NCI-H2107 treated with DMSO at 0.1 percent for 48 hours (cell line): ENCODE data around the gene STARD5.

Experiments used
- DNase-seq: peaks from one replicate; lab custom pipeline; 2025; ENCODE audit not compliant: unreplicated experiment; lab: John Stamatoyannopoulos, UW

STARD5 gene

DNA sequence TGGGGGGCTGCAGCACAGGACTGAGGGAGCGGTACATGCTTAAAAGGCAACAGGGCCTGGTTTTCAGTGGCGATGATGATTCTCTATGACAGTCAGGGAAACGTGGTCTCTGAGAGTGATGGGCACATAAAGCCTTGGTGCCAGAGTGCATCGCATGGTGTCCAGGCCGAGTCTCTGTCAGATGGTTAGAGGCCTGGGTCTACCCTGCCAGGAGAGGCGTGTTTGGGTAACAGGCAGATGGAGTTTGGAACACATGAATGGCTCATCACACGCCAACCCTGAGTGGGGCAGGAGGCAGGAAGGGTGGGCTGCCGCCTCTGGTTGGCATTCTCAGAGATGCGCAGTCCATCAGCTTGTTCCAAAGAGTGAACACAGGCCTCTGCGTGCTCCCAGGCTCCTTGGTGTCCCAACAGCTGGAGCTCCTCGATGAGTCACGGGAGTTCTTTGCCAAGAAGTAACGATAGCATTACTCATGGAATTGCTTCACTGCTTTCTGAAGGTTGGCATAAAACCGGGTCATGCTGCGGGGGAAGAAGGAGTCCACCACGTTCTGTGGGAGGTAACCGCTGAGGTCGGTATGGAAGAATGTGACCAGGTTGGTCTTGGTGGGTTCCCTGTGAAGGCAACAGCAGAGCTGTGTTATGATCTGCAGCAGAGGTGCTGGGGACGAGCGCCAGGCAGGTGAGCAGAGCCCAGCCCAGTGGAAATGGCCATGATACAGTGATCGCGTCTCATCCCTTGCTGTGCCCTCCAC is 11.0 kb downstream of the STARD5 start:
- no peak for DNase-seq

DNA sequence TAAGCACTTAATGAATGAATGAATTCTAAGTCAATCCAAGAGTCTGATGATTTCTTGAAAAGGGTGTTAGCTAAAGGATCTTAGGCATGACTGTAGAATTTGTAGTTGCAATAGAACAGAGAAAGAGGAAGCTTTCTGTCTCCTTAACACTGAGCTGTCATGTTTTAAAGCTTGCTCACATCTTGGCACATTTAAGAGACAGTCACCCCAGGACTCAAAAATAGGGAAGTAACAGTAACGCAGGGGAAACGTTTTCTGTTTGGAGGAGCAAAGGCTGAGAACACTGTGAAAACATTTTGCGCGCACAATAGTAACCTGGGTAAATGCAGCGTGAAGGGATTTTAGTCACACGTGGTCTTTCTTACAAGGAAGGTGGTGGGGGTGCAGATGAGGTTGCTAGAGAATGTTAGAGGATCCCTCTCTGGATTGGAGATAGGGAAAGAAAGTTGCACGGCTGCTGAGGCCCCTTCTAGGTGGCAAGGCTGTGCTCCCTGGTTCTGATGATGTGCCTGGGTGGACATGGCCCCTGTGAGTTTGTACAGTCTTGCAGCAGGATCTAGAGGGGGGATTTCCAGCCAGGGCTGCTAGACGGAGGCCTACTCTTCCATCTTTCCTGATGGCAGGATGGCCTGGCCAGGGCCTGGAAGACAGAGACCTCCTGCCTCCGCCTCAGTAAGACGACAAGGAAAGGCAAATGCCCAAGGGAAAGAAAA is 12.0 kb downstream of the STARD5 start:
- no peak for DNase-seq

DNA sequence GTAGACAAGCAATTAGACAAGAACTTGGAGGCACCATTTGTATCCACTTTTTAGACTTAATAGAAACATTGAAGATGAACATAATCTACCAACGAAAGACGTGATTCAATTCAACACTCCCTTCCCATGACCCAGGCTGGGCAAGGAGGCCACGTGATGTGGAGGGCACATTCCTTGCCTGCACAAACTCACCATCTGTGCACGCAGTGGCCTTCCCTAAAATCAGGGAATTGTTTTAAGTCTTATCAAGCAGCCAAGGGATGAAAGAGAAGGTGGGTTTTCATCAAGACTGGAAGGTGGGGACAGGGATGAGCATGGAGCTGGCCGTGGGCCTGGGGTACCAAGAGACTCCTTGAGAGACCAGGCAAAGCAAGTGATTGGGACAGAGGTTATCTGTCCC is 13.5 kb downstream of the STARD5 start:
- DNase-seq: no peak

DNA sequence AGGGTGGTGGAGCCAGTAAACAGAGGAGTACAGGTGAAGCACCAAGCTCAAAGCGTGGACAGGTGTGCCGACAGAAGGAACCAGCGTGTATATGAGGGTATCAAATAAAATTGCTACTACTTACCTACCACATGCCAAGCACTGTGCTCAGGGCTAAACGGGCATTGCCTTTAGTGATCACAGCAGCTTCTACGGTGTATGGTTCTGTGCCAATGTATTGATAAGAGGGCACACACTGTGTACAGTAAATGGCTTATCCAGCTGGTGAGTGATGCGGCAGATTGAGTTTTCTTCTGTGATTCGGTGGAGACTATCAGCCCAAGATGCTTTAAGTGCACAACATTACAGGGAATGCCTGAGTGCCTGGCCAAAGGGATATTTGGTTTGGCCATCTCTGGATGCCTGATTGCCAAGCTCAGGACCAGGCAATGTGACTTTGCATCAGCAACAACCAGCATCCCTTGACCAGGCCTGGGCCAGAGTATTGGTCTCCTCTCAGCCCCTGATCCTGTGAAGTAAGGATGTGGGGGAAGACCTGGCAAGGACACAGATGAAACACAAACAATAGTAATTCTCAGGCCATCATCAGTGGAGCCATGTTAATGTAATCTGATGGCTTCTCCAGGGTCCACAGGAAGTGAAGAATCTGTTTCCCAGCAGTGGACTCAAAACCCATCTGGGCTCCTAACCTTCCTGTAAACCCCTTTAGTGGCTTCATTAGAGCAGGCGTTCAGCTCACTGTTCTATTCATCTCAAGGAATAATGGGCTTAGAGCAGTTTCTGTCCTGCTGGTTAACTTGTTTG is 14.1 kb downstream of the STARD5 start:
- no peak for DNase-seq

DNA sequence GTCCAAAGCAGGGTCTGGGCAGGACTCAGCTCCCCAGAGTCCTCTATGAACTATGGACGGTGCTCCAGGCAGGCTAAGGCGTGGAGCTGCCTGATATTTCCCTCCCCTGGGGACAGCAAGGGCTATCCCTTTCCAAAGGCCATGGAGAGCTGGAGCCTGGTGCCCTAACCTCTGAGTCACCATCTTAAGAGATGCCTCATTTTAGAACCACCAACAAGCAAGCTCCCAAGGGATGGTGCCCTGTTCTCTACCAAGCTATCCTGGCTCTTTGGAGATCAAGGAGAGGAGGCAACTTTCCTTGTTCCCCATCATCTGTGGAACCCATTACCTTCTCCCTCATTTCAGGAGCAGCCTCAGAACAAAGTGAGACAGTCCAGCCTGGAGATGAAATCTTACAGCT is 15.7 kb downstream of the STARD5 start:
- no peak for DNase-seq

DNA sequence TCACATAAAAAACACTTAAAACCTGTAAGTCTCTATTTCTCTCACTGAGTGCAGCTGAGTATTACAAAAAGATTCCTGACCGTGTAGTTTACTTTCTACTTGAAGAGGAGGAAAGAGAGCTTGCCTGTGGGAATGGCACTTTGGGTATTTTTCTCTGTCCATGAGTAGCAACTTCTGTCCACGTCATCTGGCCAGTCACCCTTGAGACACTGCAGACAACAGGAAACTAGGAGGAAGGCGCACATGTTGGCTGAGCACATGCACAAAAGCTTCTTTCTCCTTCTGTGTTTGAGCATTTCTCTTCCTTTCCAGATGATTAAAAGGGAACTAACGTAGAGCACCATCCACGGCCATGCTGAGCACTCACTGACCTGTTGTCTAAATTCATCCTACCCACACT is 19.7 kb downstream of the STARD5 start:
- no peak for DNase-seq

DNA sequence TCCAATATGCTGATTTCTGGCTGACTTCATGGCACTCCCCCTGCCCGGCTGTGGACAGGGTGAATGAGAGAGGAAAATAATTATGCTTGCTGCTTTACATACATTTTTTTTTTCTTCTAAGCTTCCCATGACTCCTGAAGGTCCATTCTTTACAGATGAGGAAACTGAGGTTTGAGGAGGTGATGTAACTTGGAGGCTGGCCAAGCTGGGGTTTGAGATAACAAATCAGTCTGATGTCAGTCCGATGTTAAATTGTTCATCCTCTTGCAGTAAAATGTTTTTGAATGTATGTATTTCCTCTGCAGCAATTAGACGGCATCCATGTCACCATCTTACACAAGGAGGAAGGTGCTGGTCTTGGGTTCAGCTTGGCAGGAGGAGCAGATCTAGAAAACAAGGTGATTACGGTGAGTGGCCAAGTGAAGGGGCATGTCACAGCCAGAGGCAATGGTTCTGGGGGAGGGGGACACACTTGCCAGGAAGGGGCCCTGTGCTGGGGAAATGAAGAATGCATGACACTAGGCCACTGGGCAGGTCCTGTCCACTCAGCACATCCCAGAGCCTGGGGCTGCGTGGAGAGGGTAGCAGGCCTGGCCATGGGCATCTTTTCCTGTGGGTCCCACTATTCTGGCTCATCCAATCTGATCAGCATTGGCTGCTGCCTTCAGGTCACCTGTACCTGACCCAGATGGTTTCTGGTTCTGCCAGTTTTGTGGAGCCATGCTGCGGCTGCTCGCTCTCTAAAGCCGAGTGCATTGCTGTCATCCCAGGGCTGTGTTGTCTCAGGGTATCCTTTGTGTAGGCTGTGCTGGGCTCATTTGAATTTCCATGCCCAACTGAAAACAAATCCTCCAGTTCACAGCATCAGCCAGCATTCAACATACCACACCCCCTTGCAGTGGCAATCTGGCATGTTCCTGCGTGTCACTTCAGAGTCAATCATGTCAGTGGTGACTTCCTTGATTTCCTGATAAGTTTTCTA is 20.4 kb downstream of the STARD5 start:
- no peak for DNase-seq

DNA sequence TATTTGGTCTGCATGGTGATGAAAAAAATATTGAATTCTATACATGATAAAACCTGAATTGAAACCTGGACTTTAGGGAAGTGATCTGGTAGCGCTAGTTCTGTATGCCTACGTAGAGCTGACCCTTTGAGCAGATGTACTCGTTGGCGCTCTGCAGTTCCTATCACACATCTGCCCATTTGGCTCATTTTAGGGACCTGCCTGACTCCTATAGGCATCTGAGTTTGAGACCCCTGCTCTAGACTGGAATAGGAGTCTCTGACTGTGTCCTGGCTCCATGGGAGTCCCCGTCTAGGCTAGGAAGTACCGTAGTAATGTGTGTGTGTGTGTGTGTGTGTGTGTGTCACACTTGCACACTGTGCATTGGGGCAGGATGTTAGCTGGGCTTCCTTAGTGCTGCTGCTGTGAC is 21.2 kb downstream of the STARD5 start:
- no peak for DNase-seq

DNA sequence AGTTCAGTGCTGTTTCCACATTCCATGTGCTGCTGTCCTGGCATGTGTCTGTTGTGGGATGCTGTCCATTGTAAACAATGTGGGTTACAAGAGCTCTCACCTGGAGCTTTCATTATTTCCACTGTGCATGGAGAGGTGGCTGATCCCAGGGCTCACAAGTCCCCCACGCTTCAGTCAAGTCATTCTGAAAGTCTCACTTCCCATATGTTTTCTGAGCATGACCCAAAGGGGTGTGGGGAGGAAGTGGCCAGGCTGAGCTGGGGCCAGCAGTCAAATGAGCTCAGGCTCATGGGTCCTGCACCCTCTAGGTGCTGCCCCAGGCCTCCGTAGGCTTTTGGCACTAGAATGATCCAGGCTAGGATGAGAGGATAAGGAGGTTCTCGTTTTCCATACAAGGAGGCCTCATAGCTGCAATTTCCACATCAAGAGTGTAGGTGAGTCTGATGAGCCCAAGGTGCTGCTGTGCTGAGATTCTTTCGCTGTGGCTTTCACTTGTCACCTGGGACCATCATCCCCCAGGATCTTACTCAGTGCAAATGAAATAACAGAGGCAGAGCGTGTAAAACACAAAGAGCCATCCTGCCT is 22.0 kb downstream of the STARD5 start:
- DNase-seq: no peak

DNA sequence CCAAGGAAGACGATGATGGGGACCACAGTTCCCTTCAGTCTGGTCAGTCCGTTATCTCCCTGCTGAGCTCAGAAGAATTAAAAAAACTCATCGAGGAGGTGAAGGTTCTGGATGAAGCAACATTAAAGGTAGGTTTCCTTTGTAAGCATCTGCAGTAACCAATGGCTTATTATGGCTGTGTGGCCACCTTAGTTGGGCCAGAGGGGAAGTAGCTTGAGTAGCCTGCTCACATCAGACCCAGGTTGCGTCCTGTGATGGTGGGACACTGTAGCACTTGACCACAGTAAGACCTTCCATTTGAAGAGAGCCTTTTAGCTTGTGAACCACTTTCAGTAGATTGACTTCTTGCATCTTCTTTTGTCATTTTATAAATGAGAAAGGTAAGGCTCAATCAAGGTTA is 22.6 kb downstream of the STARD5 start:
- DNase-seq: no peak

DNA sequence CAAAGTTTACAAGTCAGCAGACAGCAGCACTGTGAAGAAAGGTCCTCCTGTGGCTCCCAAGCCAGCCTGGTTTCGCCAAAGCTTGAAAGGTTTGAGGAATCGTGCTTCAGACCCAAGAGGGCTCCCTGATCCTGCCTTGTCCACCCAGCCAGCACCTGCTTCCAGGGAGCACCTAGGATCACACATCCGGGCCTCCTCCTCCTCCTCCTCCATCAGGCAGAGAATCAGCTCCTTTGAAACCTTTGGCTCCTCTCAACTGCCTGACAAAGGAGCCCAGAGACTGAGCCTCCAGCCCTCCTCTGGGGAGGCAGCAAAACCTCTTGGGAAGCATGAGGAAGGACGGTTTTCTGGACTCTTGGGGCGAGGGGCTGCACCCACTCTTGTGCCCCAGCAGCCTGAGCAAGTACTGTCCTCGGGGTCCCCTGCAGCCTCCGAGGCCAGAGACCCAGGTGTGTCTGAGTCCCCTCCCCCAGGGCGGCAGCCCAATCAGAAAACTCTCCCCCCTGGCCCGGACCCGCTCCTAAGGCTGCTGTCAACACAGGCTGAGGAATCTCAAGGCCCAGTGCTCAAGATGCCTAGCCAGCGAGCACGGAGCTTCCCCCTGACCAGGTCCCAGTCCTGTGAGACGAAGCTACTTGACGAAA is 24.2 kb downstream of the STARD5 start:
- DNase-seq: no peak

DNA sequence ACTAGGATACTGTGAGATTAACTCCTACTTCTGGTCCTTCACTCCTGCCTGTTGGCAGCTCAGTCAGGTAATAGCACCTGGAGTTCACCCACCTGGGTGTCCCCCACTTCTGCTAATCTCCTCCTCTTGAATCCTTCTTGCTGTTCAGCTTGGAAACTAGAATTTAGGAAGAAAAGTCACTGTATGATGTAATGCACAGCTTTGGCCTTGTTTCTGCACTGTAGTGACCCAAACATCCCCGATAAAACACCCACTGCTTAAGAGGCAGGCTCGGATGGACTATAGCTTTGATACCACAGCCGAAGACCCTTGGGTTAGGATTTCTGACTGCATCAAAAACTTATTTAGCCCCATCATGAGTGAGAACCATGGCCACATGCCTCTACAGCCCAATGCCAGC is 24.8 kb downstream of the STARD5 start:
- no peak for DNase-seq

DNA sequence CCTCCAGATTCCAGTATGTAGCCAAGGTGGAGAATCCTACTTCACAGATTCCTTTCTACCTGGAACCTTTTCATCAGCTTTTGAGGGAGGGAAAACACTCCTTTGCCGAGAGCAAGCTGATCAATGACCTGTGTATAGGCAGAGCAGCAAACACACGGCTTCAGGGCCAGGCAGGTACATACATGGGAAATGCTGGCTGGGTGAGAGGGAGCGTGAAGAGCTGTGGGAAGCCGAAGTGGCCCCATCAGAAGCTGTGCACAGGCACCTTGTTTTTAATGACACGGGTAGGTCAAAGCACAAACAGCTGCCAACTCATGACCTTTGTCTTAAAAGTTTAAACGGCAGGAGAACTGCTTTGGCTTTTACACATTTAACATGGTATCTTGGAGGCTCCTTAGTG is 25.3 kb downstream of the STARD5 start:
- DNase-seq: no peak

DNA sequence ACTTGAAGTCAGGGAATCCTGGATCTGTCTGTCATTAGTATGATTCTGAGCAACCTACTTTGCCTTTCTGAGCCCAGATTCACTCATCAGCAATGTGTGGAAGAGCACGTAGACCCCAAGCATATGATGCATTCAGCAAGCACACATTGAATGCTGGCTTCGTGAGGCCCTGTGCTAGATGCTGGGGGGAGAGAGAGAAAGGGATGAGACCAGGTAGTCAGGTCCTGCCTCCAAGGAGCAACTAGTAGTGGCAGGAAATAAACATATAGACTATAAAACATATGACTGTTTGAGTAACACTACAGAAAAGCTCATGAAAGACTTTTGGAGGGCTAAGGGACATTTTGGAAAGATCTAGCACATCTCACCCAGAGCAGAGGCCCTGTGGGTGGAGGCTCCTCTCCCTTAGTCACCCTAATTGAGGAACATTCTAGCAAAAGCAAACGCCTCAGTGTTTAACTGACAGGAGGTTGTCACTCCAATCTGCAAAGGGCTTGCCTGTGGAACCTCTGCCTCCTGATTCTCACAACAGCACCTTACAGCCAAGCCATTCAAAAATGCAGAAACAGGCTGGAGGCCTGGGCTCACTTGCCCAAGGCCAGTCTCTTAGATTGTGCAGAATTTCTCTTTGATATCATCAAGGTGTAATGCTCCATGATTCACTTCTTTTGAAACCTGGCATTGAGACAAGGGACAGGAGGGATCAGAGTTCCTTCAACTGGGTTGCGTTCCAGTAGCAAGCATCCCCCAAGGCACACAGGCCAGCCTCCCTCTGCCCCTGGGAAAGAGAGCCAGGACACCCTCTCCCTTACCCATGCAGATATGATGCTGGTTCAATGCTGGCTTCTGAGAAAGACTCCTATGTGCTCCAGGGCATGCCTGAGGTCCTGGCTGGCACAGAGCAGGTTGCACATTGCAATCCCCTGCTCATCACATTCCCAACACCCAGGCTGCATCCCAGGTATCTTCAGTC is 26.1 kb downstream of the STARD5 start:
- DNase-seq: no peak

DNA sequence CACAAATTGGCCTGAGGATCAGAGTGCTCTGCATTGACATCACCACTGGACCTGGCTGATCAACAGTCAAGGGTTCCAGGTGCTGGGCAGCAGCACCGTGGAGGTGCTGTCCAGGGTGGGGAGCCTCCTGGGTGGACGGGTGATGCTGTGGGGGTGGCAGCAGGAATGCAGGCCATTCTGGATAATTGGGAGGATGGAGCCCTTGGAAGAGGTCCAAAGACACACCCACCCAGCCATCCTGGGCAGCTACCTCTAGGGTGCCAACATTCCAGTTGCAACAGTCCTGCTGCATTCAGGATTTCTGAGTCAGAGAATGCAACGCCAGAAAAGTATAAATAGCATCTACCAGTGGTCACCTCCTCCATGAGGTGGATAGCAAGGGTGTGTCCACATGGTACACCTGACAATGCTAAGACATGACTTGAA is 26.8 kb downstream of the STARD5 start:
- DNase-seq: no peak

DNA sequence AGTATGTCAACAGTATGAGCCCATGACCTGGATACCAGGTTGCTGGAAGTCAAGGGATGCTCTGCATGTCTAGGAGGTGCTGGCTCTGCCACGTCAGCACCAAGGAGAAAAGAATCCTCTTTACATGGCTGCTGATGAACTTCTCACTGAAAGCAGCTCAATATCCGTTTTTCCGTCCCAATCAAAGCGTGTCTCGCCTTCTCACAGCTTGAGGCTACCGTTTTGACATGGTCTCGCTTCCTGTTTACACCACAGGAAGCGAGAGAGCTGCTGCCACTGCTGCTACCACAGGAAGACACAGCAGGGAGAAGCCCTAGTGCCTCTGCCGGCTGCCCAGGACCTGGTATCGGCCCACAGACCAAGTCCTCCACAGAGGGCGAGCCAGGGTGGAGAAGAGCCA is 27.3 kb downstream of the STARD5 start:
- DNase-seq: no peak

DNA sequence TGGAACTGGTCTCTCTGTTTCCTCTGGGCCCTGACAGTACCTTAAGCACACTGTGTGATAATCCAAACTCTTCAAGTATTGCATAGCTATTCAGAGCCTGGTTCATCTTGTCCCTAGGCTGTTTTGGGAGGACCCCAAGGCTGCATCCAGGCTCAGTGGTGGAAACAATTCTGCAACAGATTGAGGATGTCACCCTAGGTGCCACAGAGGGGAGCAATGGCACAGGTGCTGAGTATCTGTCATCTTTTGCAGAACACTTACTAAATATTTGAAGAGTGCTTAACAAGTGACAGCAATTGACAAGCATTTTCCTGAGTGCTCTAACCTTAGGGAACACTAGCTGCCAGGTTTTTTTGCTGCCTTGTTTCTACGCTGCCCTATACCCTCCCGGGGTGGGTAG is 27.8 kb downstream of the STARD5 start:
- DNase-seq: no peak

DNA sequence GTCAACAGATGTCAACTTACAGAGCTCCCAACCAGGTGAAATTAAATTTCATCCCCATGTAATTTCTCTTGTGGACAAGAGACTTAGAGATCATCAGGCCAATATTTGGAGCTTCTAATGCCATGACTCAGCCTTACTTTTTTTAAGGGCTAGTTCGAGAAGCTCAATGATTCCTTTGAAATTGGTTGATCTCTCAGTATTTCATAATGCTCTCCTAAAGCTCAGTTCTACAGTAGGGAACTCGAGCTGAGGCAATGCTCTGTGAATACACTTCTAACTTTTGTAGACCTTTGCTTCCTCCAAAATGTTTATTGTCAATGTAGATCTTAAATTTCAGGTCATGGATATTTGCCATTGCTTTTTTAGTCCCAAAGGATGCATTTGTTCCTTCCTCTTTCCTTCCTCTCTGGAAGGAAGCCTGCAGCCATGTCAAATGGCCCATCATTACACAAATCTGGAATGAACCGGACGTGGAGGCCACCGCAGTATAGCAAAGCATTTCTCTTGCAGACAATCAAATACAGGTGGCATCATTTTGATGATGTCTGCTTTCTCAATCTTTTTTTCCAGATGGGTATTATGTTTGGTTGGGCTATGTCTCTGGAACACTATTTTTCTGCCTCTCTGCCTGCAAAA is 28.3 kb downstream of the STARD5 start:
- no peak for DNase-seq
